ENCODE data around the gene MAN2A2.

- TF ChIP-seq CTCF (IDR thresholded peaks at IDR 0.05) (no peak), POLR2A (IDR thresholded peaks at IDR 0.05) (no peak)
Measured at GRCh38 chr15:90918034-90918788, 15.1 kb downstream of the MAN2A2 start.

Data from right lobe of liver (tissue), 4 donors.